Neural progenitor cell (in vitro differentiated cells): ENCODE measurements around the gene FRAT1. TPM values are rescaled to one million over a fixed set of nuclear protein-coding genes. Genes with fewer than 3 reads are reported as not detected.
A peak's percentile ranks its signal among the peaks of the same experiment; 100 is the strongest.

Experiments used
- DNase-seq: peaks from one replicate; pipeline ENCODE4 v3.0.0-alpha.2; 2016; ENCODE audit warnings: low spot score
- H2AFZ ChIP-seq: fragments of 200-600 bp; sonication (generic); replicated peaks from 2 replicates; pipeline ENCODE4 v1.6.1; 2016; ENCODE audit warnings: antibody characterized with exemption
- H3F3A ChIP-seq: fragments of 200-600 bp; sonication (generic); 2 replicates; pipeline ENCODE4 v1.6.1; 2016; ENCODE audit warnings: antibody characterized with exemption, low read depth
- H3K27ac ChIP-seq: fragments of 200-600 bp; sonication (generic); 2 replicates; pipeline ENCODE4 v1.5.1; 2016; ENCODE audit warnings: mild to moderate bottlenecking
- H3K27me3 ChIP-seq: fragments of 200-600 bp; sonication (generic); 2 replicates; pipeline ENCODE4 v1.6.1; 2016; ENCODE audit warnings: mild to moderate bottlenecking, moderate library complexity
- H3K36me3 ChIP-seq: fragments of 200-600 bp; sonication (generic); 2 replicates; pipeline ENCODE4 v1.5.1; 2016
- H3K4me1 ChIP-seq: fragments of 200-600 bp; sonication (generic); 2 replicates; pipeline ENCODE4 v1.6.1; 2016; ENCODE audit warnings: mixed run types
- H3K4me2 ChIP-seq: fragments of 200-600 bp; sonication (generic); 2 replicates; pipeline ENCODE4 v1.6.1; 2016
- H3K4me3 ChIP-seq: fragments of 200-600 bp; sonication (generic); 2 replicates; pipeline ENCODE4 v1.5.1; 2016
- H3K79me2 ChIP-seq: fragments of 200-600 bp; sonication (generic); 2 replicates; pipeline ENCODE4 v1.6.1; 2016; ENCODE audit warnings: low read depth
- H3K9ac ChIP-seq: fragments of 200-600 bp; sonication (generic); 2 replicates; pipeline ENCODE4 v1.6.1; 2016
- H3K9me3 ChIP-seq: fragments of 200-600 bp; sonication (generic); 2 replicates; pipeline ENCODE4 v1.5.1; 2016; ENCODE audit warnings: low read depth
- H4K20me1 ChIP-seq: fragments of 200-600 bp; sonication (generic); 2 replicates; pipeline ENCODE4 v1.6.1; 2016; ENCODE audit warnings: low read depth
- H3K27ac Mint-ChIP-seq: 3 replicates; pipeline ENCODE4 v1.8.0; 2021; ENCODE audit warnings: mixed read lengths
- H3K27me3 Mint-ChIP-seq: 2 replicates; pipeline ENCODE4 v1.8.0; 2022; ENCODE audit warnings: low read depth, mild to moderate bottlenecking, inconsistent platforms, moderate library complexity, mixed read lengths; ENCODE audit not compliant: insufficient read depth
- H3K36me3 Mint-ChIP-seq: 3 replicates; pipeline ENCODE4 v1.8.0; 2021; ENCODE audit warnings: mixed read lengths
- H3K4me1 Mint-ChIP-seq: 3 replicates; pipeline ENCODE4 v1.8.0; 2021; ENCODE audit warnings: mixed read lengths
- H3K4me3 Mint-ChIP-seq: 3 replicates; pipeline ENCODE4 v1.8.0; 2021; ENCODE audit warnings: mild to moderate bottlenecking, moderate library complexity, mixed read lengths
- H3K9me3 Mint-ChIP-seq: 3 replicates; pipeline ENCODE4 v1.8.0; 2020; ENCODE audit warnings: mixed read lengths
- CTCF ChIP-seq: fragments of 200-600 bp; sonication (generic); IDR thresholded peaks from 2 replicates; pipeline ENCODE4 v1.5.1; 2017; ENCODE audit warnings: antibody characterized with exemption, mild to moderate bottlenecking
- EZH2 ChIP-seq: fragments of 200-600 bp; sonication (generic); IDR thresholded peaks from 2 replicates; pipeline ENCODE4 v1.6.1; 2017; ENCODE audit warnings: antibody characterized with exemption, mild to moderate bottlenecking, moderate library complexity
- EZH2phosphoT487 ChIP-seq: fragments of 200-600 bp; sonication (generic); IDR thresholded peaks from 2 replicates; pipeline ENCODE4 v1.6.1; 2017; ENCODE audit warnings: antibody characterized with exemption
- total RNA-seq: library from RNA; depleted of rRNA; stranded (reverse); fragments of >200 nt; gene quantifications from 2 replicates; pipeline ENCODE4 v1.2.3, GENCODE V29; 2015; ENCODE audit warnings: low replicate concordance

Gene FRAT1
- total RNA-seq, 1 donor from 2014 or later = 2.0 TPM

GRCh38 chr10:97291357-97292096, 27.5 kb upstream of the FRAT1 start:
- Mint-ChIP-seq H3K9me3 (no peaks in the 10 kb centered on the region), H3K27me3 (peaks cover 4% of the 10 kb centered on the region), H3K36me3 (peaks cover 9% of the 10 kb centered on the region), H3K4me3 (peak overlapping the region; percentile 92), H3K4me1 (peaks cover 14% of the 10 kb centered on the region), H3K27ac (peak overlapping the region; percentile 97)
- H3K4me1 ChIP-seq = peaks cover 3% of the 10 kb centered on the region
- H3K79me2 ChIP-seq = peaks cover 54% of the 10 kb centered on the region
- no peaks in the 10 kb centered on the region for H3K9me3 ChIP-seq
- H3K36me3 ChIP-seq = no peaks in the 10 kb centered on the region
- H3K9ac ChIP-seq = peak overlapping the region; percentile 63
- H3K27me3 ChIP-seq = no peaks in the 10 kb centered on the region
- H2AFZ ChIP-seq = peak overlapping the region; percentile 78
- peaks cover 13% of the 10 kb centered on the region for H3F3A ChIP-seq
- peak overlapping the region; percentile 90 for H3K4me2 ChIP-seq
- TF ChIP-seq CTCF (no peak), EZH2phosphoT487 (no peak), EZH2 (no peak)
- H4K20me1 ChIP-seq = no peaks in the 10 kb centered on the region
- peak overlapping the region; percentile 78 for H3K4me3 ChIP-seq
- peak overlapping the region; percentile 92 for H3K27ac ChIP-seq
- no peak for DNase-seq

- Histone ChIP-seq H3F3A (peaks cover 13% of the 10 kb centered on the region), H3K4me3 (peak within 1 kb of the TSS; percentile 78), H3K79me2 (peaks cover 46% of the 10 kb centered on the region), H3K4me2 (peak within 1 kb of the TSS; percentile 90), H4K20me1 (no peaks in the 10 kb centered on the region), H2AFZ (peak within 1 kb of the TSS; percentile 78), H3K9me3 (no peaks in the 10 kb centered on the region), H3K27me3 (no peaks in the 10 kb centered on the region), H3K9ac (peak within 1 kb of the TSS; percentile 63), H3K27ac (peak within 1 kb of the TSS; percentile 92), H3K4me1 (peaks cover 3% of the 10 kb centered on the region), H3K36me3 (no peaks in the 10 kb centered on the region)
- Mint-ChIP-seq H3K27ac (peak within 1 kb of the TSS; percentile 97), H3K4me3 (peak within 1 kb of the TSS; percentile 92), H3K9me3 (no peaks in the 10 kb centered on the region), H3K4me1 (peaks cover 14% of the 10 kb centered on the region), H3K36me3 (peaks cover 6% of the 10 kb centered on the region), H3K27me3 (peaks cover 4% of the 10 kb centered on the region)
- TF ChIP-seq EZH2 (no peak), CTCF (peak; percentile 18)
- peak; percentile 98 for DNase-seq
Observed at GRCh38 chr10:97292097-97292861, 26.8 kb upstream of the FRAT1 start, which contains the start of gene ARHGAP19. Gene ARHGAP19, minus strand, starts transcription at chr10:97292637. Its CDS starts 10 bp downstream, at chr10:97292627.

GRCh38 chr10:97292862-97293198, 26.2 kb upstream of the FRAT1 start:
- Histone ChIP-seq H3K9me3 (no peaks in the 10 kb centered on the region), H3K36me3 (no peaks in the 10 kb centered on the region), H3K79me2 (peaks cover 41% of the 10 kb centered on the region), H4K20me1 (no peaks in the 10 kb centered on the region), H3K4me2 (peak overlapping the region; percentile 48), H3K27me3 (no peaks in the 10 kb centered on the region), H3K9ac (no peak overlapping the region), H2AFZ (peak overlapping the region; percentile 44), H3F3A (peaks cover 13% of the 10 kb centered on the region), H3K27ac (no peak overlapping the region), H3K4me1 (peaks cover 3% of the 10 kb centered on the region), H3K4me3 (no peak overlapping the region)
- no peak for DNase-seq
- TF ChIP-seq EZH2 (no peak), EZH2phosphoT487 (no peak), CTCF (no peak)
- H3K9me3 Mint-ChIP-seq = no peaks in the 10 kb centered on the region
- peaks cover 6% of the 10 kb centered on the region for H3K36me3 Mint-ChIP-seq
- peak overlapping the region; percentile 92 for H3K4me3 Mint-ChIP-seq
- peaks cover 14% of the 10 kb centered on the region for H3K4me1 Mint-ChIP-seq
- peaks cover 4% of the 10 kb centered on the region for H3K27me3 Mint-ChIP-seq
- peak overlapping the region; percentile 95 for H3K27ac Mint-ChIP-seq
